PC-9 (cell line): ENCODE results near the gene NAP1L4. TPM values are rescaled to one million over a fixed set of nuclear protein-coding genes. Genes with fewer than 3 reads are reported as not detected.

Experiments used
- BruUV-seq: library from RNA; stranded (reverse); fragments of 400-500 nt; replicated peaks from 2 replicates; lab custom pipeline; 2021; lab: Mats Ljungman, UMichigan
- CTCF ChIA-PET: fragments of 300-600 bp; sonication (Branson Sonifier 250); formaldehyde crosslinking; loops from one replicate; lab custom pipeline; 2022; ENCODE audit warnings: antibody characterized with exemption; lab: Charles Lee
- POLR2A ChIA-PET: fragments of 300-600 bp; sonication (Branson Sonifier 250); formaldehyde crosslinking; loops from one replicate; lab custom pipeline; 2022; ENCODE audit warnings: antibody characterized with exemption; ENCODE audit not compliant: unreplicated experiment; lab: Charles Lee
- DNase-seq, 2 experiments: peaks; one replicate each; pipeline versions ENCODE4 v3.0.0 to v3.0.0-alpha.2; 2015 to 2022; ENCODE audit warnings: mixed read lengths in 1 of 2
- H2AFZ ChIP-seq: fragments of 200-600 bp; sonication (generic); 2 replicates; pipeline ENCODE4 v1.8.1; 2017; ENCODE audit warnings: antibody characterized with exemption
- H3F3A ChIP-seq: fragments of 200-600 bp; sonication (generic); 2 replicates; pipeline ENCODE4 v1.8.1; 2017; ENCODE audit warnings: antibody characterized with exemption, mild to moderate bottlenecking, low read depth; ENCODE audit not compliant: insufficient read depth
- H3K27ac ChIP-seq: fragments of 200-600 bp; sonication (generic); 2 replicates; pipeline ENCODE4 v1.6.1; 2016; ENCODE audit warnings: mixed run types
- H3K27me3 ChIP-seq: fragments of 200-600 bp; sonication (generic); 2 replicates; pipeline ENCODE4 v1.6.1; 2016; ENCODE audit warnings: low read depth, mixed run types; ENCODE audit not compliant: insufficient read depth
- H3K36me3 ChIP-seq: fragments of 200-600 bp; sonication (generic); 2 replicates; pipeline ENCODE4 v1.6.1; 2016; ENCODE audit warnings: low read depth, mixed run types
- H3K4me1 ChIP-seq: fragments of 200-600 bp; sonication (generic); replicated peaks from 2 replicates; pipeline ENCODE4 v1.6.1; 2016; ENCODE audit warnings: mixed run types; ENCODE audit not compliant: insufficient read depth
- H3K4me2 ChIP-seq: fragments of 200-600 bp; sonication (generic); 2 replicates; pipeline ENCODE4 v1.6.1; 2017; ENCODE audit warnings: mixed run types
- H3K4me3 ChIP-seq: fragments of 200-600 bp; sonication (generic); 2 replicates; pipeline ENCODE4 v1.6.1; 2016; ENCODE audit warnings: mixed run types
- H3K79me2 ChIP-seq: fragments of 200-600 bp; sonication (generic); 2 replicates; pipeline ENCODE4 v1.6.1; 2017; ENCODE audit warnings: low read depth, mixed run types
- H3K9me2 ChIP-seq: fragments of 200-600 bp; sonication (generic); 2 replicates; pipeline ENCODE4 v1.8.1; 2017; ENCODE audit warnings: mild to moderate bottlenecking; ENCODE audit not compliant: insufficient read depth
- H3K9me3 ChIP-seq: fragments of 200-600 bp; sonication (generic); 2 replicates; pipeline ENCODE4 v1.8.1; 2016; ENCODE audit warnings: low read depth; ENCODE audit not compliant: insufficient read depth
- H4K20me1 ChIP-seq: fragments of 200-600 bp; sonication (generic); 2 replicates; pipeline ENCODE4 v1.8.1; 2017; ENCODE audit not compliant: insufficient read depth
- CTCF ChIP-seq: fragments of 200-600 bp; sonication (generic); conservative IDR thresholded peaks from 2 replicates; pipeline ENCODE4 v1.6.1; 2017; ENCODE audit warnings: mixed run types, antibody characterized with exemption, mild to moderate bottlenecking, moderate library complexity
- EZH2 ChIP-seq: fragments of 200-600 bp; sonication (generic); IDR thresholded peaks from 2 replicates; pipeline ENCODE4 v1.8.0; 2017; ENCODE audit warnings: antibody characterized with exemption, low read depth
- intact Hi-C: fragments of 100-400 bp; cut with micrococcal nuclease; formaldehyde crosslinking; loops from one replicate; pipeline ENCODE4 v1.10.0; 2022; ENCODE audit not compliant: unreplicated experiment
- total RNA-seq: library from RNA; stranded (reverse); gene quantifications from 2 replicates; pipeline ENCODE4 v1.2.3, GENCODE V29; 2021

NAP1L4 gene
- total RNA-seq, 1 experiment from 2014 or later = 86.7 TPM

- peak overlapping the region; percentile 85 for H3K4me3 ChIP-seq
- peak in 1 of 2 experiments; percentile 62 for DNase-seq
- H3K27me3 ChIP-seq = no peaks in the 10 kb centered on the region
- peak overlapping the region; percentile 73 for H3K27ac ChIP-seq
- H3K79me2 ChIP-seq = peaks cover 51% of the 10 kb centered on the region
- H3K4me1 ChIP-seq = peaks cover 26% of the 10 kb centered on the region
- no TSS peak for BruUV-seq
- peak overlapping the region; percentile 99 for H3K4me2 ChIP-seq
- no peak for TF ChIP-seq EZH2
- peaks cover 9% of the 10 kb centered on the region; the same call in 1 of the 2 replicates for H3F3A ChIP-seq
- POLR2A ChIA-PET = interaction anchor here (0.6 to 0.7 kb wide), 2 partner anchors 8 to 107 kb away, joined by 3 to 9 read pairs; no protein-coding TSS in a partner anchor
- H3K9me3 ChIP-seq = no peaks in the 10 kb centered on the region
- no peaks in the 10 kb centered on the region for H3K36me3 ChIP-seq
- no peaks in the 10 kb centered on the region; the same call in 1 of the 2 replicates for H4K20me1 ChIP-seq
- H2AFZ ChIP-seq = 0 out of 2 replicates have a peak overlapping the region, but pooled peaks have one; percentile 66
- intact Hi-C loops = no loop called here
- CTCF ChIA-PET = interaction anchor here (0.6 to 0.8 kb wide), 2 partner anchors 348 to 711 kb away, joined by 3 to 14 read pairs; no protein-coding TSS in a partner anchor
- no peaks in the 10 kb centered on the region for H3K9me2 ChIP-seq
Measured at GRCh38 chr11:2991452-2992233, 486 bp downstream of the NAP1L4 start.

GRCh38 chr11:2990617-2991451 is 1.3 kb downstream of the NAP1L4 start:
- H3K36me3 ChIP-seq = no peaks in the 10 kb centered on the region
- H3K9me3 ChIP-seq = no peaks in the 10 kb centered on the region
- DNase-seq = peak in 1 of 2 experiments; percentile 43
- H3K4me1 ChIP-seq = peaks cover 26% of the 10 kb centered on the region
- BruUV-seq = TSS peak; percentile 37
- peak overlapping the region; percentile 99 for H3K4me2 ChIP-seq
- H3K27me3 ChIP-seq = no peaks in the 10 kb centered on the region
- peak overlapping the region; percentile 66; the same call in 1 of the 2 replicates for H2AFZ ChIP-seq
- no peaks in the 10 kb centered on the region for H3K9me2 ChIP-seq
- TF ChIP-seq EZH2 (no peak), CTCF (no peak)
- intact Hi-C loops = no loop called here
- H3K4me3 ChIP-seq = peak overlapping the region; percentile 85
- peaks cover 59% of the 10 kb centered on the region for H3K79me2 ChIP-seq
- CTCF ChIA-PET = interaction anchor here (1.1 kb wide), 1 partner anchor 101 kb away, joined by 4 read pairs; no protein-coding TSS in a partner anchor
- POLR2A ChIA-PET = interaction anchor here (0.8 kb wide), 1 partner anchor 8 kb away, joined by 3 read pairs; no protein-coding TSS in a partner anchor
- H3F3A ChIP-seq = peaks cover 9% of the 10 kb centered on the region; the same call in 1 of the 2 replicates
- H4K20me1 ChIP-seq = no peaks in the 10 kb centered on the region; the same call in 1 of the 2 replicates
- peak overlapping the region; percentile 73 for H3K27ac ChIP-seq

GRCh38 chr11:2989551-2989950 is 2.6 kb downstream of the NAP1L4 start:
- peak overlapping the region; percentile 85 for H3K4me3 ChIP-seq
- ChIA-PET CTCF (no interaction called here), POLR2A (no interaction called here)
- DNase-seq = no peak
- H4K20me1 ChIP-seq = no peaks in the 10 kb centered on the region; the same call in 1 of the 2 replicates
- H3K27ac ChIP-seq = peak overlapping the region; percentile 73
- H3K36me3 ChIP-seq = no peaks in the 10 kb centered on the region
- no peaks in the 10 kb centered on the region for H3K27me3 ChIP-seq
- H3K79me2 ChIP-seq = peaks cover 72% of the 10 kb centered on the region
- no TSS peak for BruUV-seq
- peak overlapping the region; percentile 99 for H3K4me2 ChIP-seq
- H3K4me1 ChIP-seq = peaks cover 26% of the 10 kb centered on the region
- no peaks in the 10 kb centered on the region for H3K9me2 ChIP-seq
- intact Hi-C loops = no loop called here
- no peak for TF ChIP-seq EZH2
- TF ChIP-seq CTCF = no peak
- H3K9me3 ChIP-seq = no peaks in the 10 kb centered on the region
- H2AFZ ChIP-seq = no peak overlapping the region
- H3F3A ChIP-seq = peaks cover 9% of the 10 kb centered on the region; the same call in 1 of the 2 replicates
